ENCODE results near the gene COMMD1. TPM values are rescaled to one million over a fixed set of nuclear protein-coding genes. Genes with fewer than 3 reads are reported as not detected.
A peak's percentile ranks its signal among the peaks of the same experiment; 100 is the strongest.

Gene COMMD1
- total and polyA plus RNA-seq, 2 donors (not counting 1 experiment from before 2014, with no cell fraction given), result 38.6 to 49.3 TPM

- H3K4me2 ChIP-seq (ENCODE audit: extremely low read depth, insufficient read depth, low read length), result no peak overlapping the region
- DNase-seq (ENCODE audit: low read depth in 2 of 2), result peak; percentile 72 to 78
- no peak overlapping the region for H3K4me3 ChIP-seq (replicated peaks in 1 of 4; ENCODE audit: control extremely low read depth in 1 of 4, insufficient read depth in 1 of 4, low read depth in 3 of 4, low read length in 4 of 4)
- TF ChIP-seq, protein P1, sequence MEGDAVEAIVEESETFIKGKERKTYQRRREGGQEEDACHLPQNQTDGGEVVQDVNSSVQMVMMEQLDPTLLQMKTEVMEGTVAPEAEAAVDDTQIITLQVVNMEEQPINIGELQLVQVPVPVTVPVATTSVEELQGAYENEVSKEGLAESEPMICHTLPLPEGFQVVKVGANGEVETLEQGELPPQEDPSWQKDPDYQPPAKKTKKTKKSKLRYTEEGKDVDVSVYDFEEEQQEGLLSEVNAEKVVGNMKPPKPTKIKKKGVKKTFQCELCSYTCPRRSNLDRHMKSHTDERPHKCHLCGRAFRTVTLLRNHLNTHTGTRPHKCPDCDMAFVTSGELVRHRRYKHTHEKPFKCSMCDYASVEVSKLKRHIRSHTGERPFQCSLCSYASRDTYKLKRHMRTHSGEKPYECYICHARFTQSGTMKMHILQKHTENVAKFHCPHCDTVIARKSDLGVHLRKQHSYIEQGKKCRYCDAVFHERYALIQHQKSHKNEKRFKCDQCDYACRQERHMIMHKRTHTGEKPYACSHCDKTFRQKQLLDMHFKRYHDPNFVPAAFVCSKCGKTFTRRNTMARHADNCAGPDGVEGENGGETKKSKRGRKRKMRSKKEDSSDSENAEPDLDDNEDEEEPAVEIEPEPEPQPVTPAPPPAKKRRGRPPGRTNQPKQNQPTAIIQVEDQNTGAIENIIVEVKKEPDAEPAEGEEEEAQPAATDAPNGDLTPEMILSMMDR (conservative IDR thresholded peaks at IDR 0.05 in 1 of 2, IDR thresholded peaks at IDR 0.05 in 1 of 2; ENCODE audit: low read depth in 1 of 2, low read length in 2 of 2), result no peak
- TF ChIP-seq EZH2 (IDR thresholded peaks at IDR 0.05; ENCODE audit: low read length, missing control alignments), result no peak
- H3K9me3 ChIP-seq (ENCODE audit: control insufficient read depth, insufficient read depth, low read depth, low read length), result no peaks in the 10 kb centered on the region
- H3K9ac ChIP-seq (ENCODE audit: insufficient read depth, low read length), result no peak overlapping the region
- no peaks in the 10 kb centered on the region for H3K36me3 ChIP-seq (ENCODE audit: control insufficient read depth, insufficient read depth, low read length)
- no peaks in the 10 kb centered on the region for H4K20me1 ChIP-seq (ENCODE audit: control insufficient read depth, extremely low read depth, insufficient read depth, low read length)
- no peaks in the 10 kb centered on the region for H3K27me3 ChIP-seq (ENCODE audit: control insufficient read depth, insufficient read depth, low read length)
- no peak overlapping the region for H2AFZ ChIP-seq (ENCODE audit: low read length)
- no peaks in the 10 kb centered on the region for H3K4me1 ChIP-seq (ENCODE audit: control insufficient read depth, extremely low read depth, insufficient read depth, low read length)
- H3K79me2 ChIP-seq (ENCODE audit: control insufficient read depth, insufficient read depth, low read length), result no peaks in the 10 kb centered on the region
- H3K27ac ChIP-seq (ENCODE audit: insufficient read depth, low read length), result no peak overlapping the region
Observed at GRCh38 chr2:62147610-62148301, 242.3 kb downstream of the COMMD1 start.

DNA sequence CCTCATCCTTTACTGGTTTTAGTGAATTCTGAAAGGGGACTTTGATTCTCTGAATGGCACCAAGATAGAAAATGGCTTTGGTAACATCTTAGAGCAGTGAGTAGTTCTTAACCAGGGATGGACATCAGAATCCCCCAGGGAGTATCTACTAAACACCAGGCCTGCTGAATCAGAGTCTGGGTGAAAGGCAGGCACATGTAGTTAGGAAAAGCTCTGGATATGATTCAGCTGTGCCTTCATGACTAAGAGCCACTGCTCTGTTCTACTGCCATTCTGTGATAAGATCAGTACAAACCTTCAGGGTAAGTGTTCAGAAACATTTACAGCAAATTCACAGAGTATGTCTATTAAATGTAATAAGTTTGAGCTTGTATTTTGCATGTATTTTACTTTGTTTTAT is 244.2 kb downstream of the COMMD1 start:
- no peak overlapping the region for H3K4me3 ChIP-seq (replicated peaks in 1 of 4; ENCODE audit: control extremely low read depth in 1 of 4, insufficient read depth in 1 of 4, low read depth in 3 of 4, low read length in 4 of 4)
- H3K9ac ChIP-seq (ENCODE audit: insufficient read depth, low read length), result no peak overlapping the region
- no peak overlapping the region for H3K4me2 ChIP-seq (ENCODE audit: extremely low read depth, insufficient read depth, low read length)
- H4K20me1 ChIP-seq (ENCODE audit: control insufficient read depth, extremely low read depth, insufficient read depth, low read length), result no peaks in the 10 kb centered on the region
- no peak overlapping the region for H3K27ac ChIP-seq (ENCODE audit: insufficient read depth, low read length)
- no peak for TF ChIP-seq EZH2 (IDR thresholded peaks at IDR 0.05; ENCODE audit: low read length, missing control alignments)
- TF ChIP-seq, protein P1 (conservative IDR thresholded peaks at IDR 0.05 in 1 of 2, IDR thresholded peaks at IDR 0.05 in 1 of 2; ENCODE audit: low read depth in 1 of 2, low read length in 2 of 2), result no peak
- peak; percentile 95 for DNase-seq (ENCODE audit: low read depth in 2 of 2)
- H2AFZ ChIP-seq (ENCODE audit: low read length), result no peak overlapping the region
- H3K79me2 ChIP-seq (ENCODE audit: control insufficient read depth, insufficient read depth, low read length), result no peaks in the 10 kb centered on the region
- H3K9me3 ChIP-seq (ENCODE audit: control insufficient read depth, insufficient read depth, low read depth, low read length), result no peaks in the 10 kb centered on the region
- no peaks in the 10 kb centered on the region for H3K36me3 ChIP-seq (ENCODE audit: control insufficient read depth, insufficient read depth, low read length)
- no peaks in the 10 kb centered on the region for H3K27me3 ChIP-seq (ENCODE audit: control insufficient read depth, insufficient read depth, low read length)
- H3K4me1 ChIP-seq (ENCODE audit: control insufficient read depth, extremely low read depth, insufficient read depth, low read length), result no peaks in the 10 kb centered on the region

GRCh38 chr2:62150597-62151305 is 245.3 kb downstream of the COMMD1 start:
- no peaks in the 10 kb centered on the region for H3K9me3 ChIP-seq (ENCODE audit: control insufficient read depth, insufficient read depth, low read depth, low read length)
- no peaks in the 10 kb centered on the region for H3K36me3 ChIP-seq (ENCODE audit: control insufficient read depth, insufficient read depth, low read length)
- no peak for TF ChIP-seq EZH2 (IDR thresholded peaks at IDR 0.05; ENCODE audit: low read length, missing control alignments)
- TF ChIP-seq, protein P1 (conservative IDR thresholded peaks at IDR 0.05 in 1 of 2, IDR thresholded peaks at IDR 0.05 in 1 of 2; ENCODE audit: low read depth in 1 of 2, low read length in 2 of 2), result no peak
- H3K4me3 ChIP-seq (replicated peaks in 1 of 4; ENCODE audit: control extremely low read depth in 1 of 4, insufficient read depth in 1 of 4, low read depth in 3 of 4, low read length in 4 of 4), result no peak overlapping the region
- H3K27me3 ChIP-seq (ENCODE audit: control insufficient read depth, insufficient read depth, low read length), result no peaks in the 10 kb centered on the region
- H3K4me2 ChIP-seq (ENCODE audit: extremely low read depth, insufficient read depth, low read length), result no peak overlapping the region
- H2AFZ ChIP-seq (ENCODE audit: low read length), result no peak overlapping the region
- H3K9ac ChIP-seq (ENCODE audit: insufficient read depth, low read length), result no peak overlapping the region
- no peaks in the 10 kb centered on the region for H4K20me1 ChIP-seq (ENCODE audit: control insufficient read depth, extremely low read depth, insufficient read depth, low read length)
- no peaks in the 10 kb centered on the region for H3K79me2 ChIP-seq (ENCODE audit: control insufficient read depth, insufficient read depth, low read length)
- peak in 1 of 2 donors; percentile 87 for DNase-seq (ENCODE audit: low read depth in 2 of 2)
- no peak overlapping the region for H3K27ac ChIP-seq (ENCODE audit: insufficient read depth, low read length)
- no peaks in the 10 kb centered on the region for H3K4me1 ChIP-seq (ENCODE audit: control insufficient read depth, extremely low read depth, insufficient read depth, low read length)
